Measurements from ENCODE around the gene NFXL1.

DNA sequence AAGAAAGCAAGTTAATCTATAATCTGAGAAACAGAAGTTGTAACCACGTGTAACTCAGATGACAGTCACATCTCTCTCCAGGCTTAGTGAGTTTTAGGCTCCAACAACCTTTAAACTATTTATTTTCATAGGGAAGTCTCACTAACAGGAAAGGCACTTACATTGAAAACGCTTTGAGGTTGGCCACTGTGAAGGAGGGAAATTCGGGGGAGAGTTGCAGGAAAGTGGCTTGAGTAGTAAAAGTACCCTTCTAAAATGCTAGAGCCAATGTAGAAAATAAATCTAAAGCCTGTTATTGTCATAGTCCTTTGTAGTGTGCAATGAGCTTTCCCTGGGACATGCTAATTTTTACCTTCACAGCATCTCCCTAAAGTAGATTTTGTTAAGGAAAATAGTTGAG, 995 bp upstream of the NFXL1 start:
- TF ChIP-seq, protein P1, sequence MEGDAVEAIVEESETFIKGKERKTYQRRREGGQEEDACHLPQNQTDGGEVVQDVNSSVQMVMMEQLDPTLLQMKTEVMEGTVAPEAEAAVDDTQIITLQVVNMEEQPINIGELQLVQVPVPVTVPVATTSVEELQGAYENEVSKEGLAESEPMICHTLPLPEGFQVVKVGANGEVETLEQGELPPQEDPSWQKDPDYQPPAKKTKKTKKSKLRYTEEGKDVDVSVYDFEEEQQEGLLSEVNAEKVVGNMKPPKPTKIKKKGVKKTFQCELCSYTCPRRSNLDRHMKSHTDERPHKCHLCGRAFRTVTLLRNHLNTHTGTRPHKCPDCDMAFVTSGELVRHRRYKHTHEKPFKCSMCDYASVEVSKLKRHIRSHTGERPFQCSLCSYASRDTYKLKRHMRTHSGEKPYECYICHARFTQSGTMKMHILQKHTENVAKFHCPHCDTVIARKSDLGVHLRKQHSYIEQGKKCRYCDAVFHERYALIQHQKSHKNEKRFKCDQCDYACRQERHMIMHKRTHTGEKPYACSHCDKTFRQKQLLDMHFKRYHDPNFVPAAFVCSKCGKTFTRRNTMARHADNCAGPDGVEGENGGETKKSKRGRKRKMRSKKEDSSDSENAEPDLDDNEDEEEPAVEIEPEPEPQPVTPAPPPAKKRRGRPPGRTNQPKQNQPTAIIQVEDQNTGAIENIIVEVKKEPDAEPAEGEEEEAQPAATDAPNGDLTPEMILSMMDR (IDR thresholded peaks at IDR 0.05): no peak
- TF ChIP-seq POLR2A (IDR thresholded peaks at IDR 0.05): no peak
- TF ChIP-seq POLR2AphosphoS5 (IDR thresholded peaks at IDR 0.05): no peak
